Measurements from ENCODE around the gene B3GALT6.
A peak's percentile ranks its signal among the peaks of the same experiment; 100 is the strongest.
"Not testable (repeated sequence)": the region's sequence is repeated elsewhere in the genome, so short reads cannot be mapped to it uniquely, and the experiment has no call there.

Gene B3GALT6

GRCh38 chr1:1232208-1232795, at the start of gene B3GALT6:
Gene B3GALT6 (plus strand): TSS chr1:1232237. CDS start chr1:1232279, 42 bp downstream.
- DNase-seq: no peak

GRCh38 chr1:1182491-1183220, 49.4 kb upstream of the B3GALT6 start:
- no peak for DNase-seq

GRCh38 chr1:1183221-1183747, 48.8 kb upstream of the B3GALT6 start:
- DNase-seq: no peak

GRCh38 chr1:1183833-1184775, 47.9 kb upstream of the B3GALT6 start:
- no peak for DNase-seq

GRCh38 chr1:1185101-1185765, 46.8 kb upstream of the B3GALT6 start:
- no peak for DNase-seq

GRCh38 chr1:1187938-1188337, 44.1 kb upstream of the B3GALT6 start:
- no peak for DNase-seq

- DNase-seq: no peak
Observed at GRCh38 chr1:1189111-1189510, 42.9 kb upstream of the B3GALT6 start.

- DNase-seq: no peak
Observed at GRCh38 chr1:1191734-1192133, 40.3 kb upstream of the B3GALT6 start.

GRCh38 chr1:1194723-1195122, 37.3 kb upstream of the B3GALT6 start:
- no peak for DNase-seq

- DNase-seq: not testable (repeated sequence)
Observed at GRCh38 chr1:1195726-1196125, 36.3 kb upstream of the B3GALT6 start.

GRCh38 chr1:1196431-1197187, 35.4 kb upstream of the B3GALT6 start:
- DNase-seq: no peak

GRCh38 chr1:1197188-1197500, 34.9 kb upstream of the B3GALT6 start:
- no peak for DNase-seq

GRCh38 chr1:1197551-1198422, 34.2 kb upstream of the B3GALT6 start:
- DNase-seq: no peak

GRCh38 chr1:1198423-1199140, 33.5 kb upstream of the B3GALT6 start:
- no peak for DNase-seq

GRCh38 chr1:1199141-1199960, 32.7 kb upstream of the B3GALT6 start:
- DNase-seq: no peak

GRCh38 chr1:1199961-1200875, 31.8 kb upstream of the B3GALT6 start:
- DNase-seq: no peak

GRCh38 chr1:1200876-1201810, 30.9 kb upstream of the B3GALT6 start:
- DNase-seq: peak; percentile 33

All from NCI-H2227 treated with DMSO at 0.1 percent for 48 hours (cell line).